ENCODE measurements around the gene SPEN. TPM values are rescaled to one million over a fixed set of nuclear protein-coding genes. Genes with fewer than 3 reads are reported as not detected.

The SPEN gene
- total RNA-seq, 1 donor from 2014 or later, result 94.1 TPM

- Mint-ChIP-seq H3K9me3 (no peaks in the 10 kb centered on the region), H3K4me3 (peak overlapping the region; percentile 67), H3K4me1 (peaks cover 83% of the 10 kb centered on the region), H3K36me3 (ENCODE audit: low read depth) (peaks cover 70% of the 10 kb centered on the region), H3K27ac (peak overlapping the region; percentile 94), H3K27me3 (no peaks in the 10 kb centered on the region)
- DNase-seq, result no peak
- intact Hi-C loops (cut with micrococcal nuclease), result loop anchor here (1.0 to 5.0 kb wide), 3 partner anchors 8 to 104 kb away; partner anchors contain the start of gene SPEN
Measured at GRCh38 chr1:15951341-15952153, 104.0 kb downstream of the SPEN start.

GRCh38 chr1:15952317-15953258 is 105.1 kb downstream of the SPEN start:
- intact Hi-C loops (cut with micrococcal nuclease), result loop anchor here (1.0 to 5.0 kb wide), 2 partner anchors 14 to 105 kb away; partner anchors contain the start of gene SPEN
- peaks cover 74% of the 10 kb centered on the region for H3K36me3 Mint-ChIP-seq (ENCODE audit: low read depth)
- DNase-seq, result peak; percentile 77
- no peaks in the 10 kb centered on the region for H3K9me3 Mint-ChIP-seq
- peak overlapping the region; percentile 67 for H3K4me3 Mint-ChIP-seq
- no peaks in the 10 kb centered on the region for H3K27me3 Mint-ChIP-seq
- H3K27ac Mint-ChIP-seq, result peak overlapping the region; percentile 94
- H3K4me1 Mint-ChIP-seq, result peaks cover 87% of the 10 kb centered on the region

GRCh38 chr1:15953294-15953771 is 105.8 kb downstream of the SPEN start:
- Mint-ChIP-seq H3K9me3 (no peaks in the 10 kb centered on the region), H3K36me3 (ENCODE audit: low read depth) (peaks cover 72% of the 10 kb centered on the region), H3K27me3 (no peaks in the 10 kb centered on the region), H3K4me3 (peak overlapping the region; percentile 26), H3K27ac (peak overlapping the region; percentile 82), H3K4me1 (peaks cover 87% of the 10 kb centered on the region)
- no peak for DNase-seq
- intact Hi-C loops (cut with micrococcal nuclease), result loop anchor here (5.0 kb wide), 1 partner anchor 106 kb away; the partner anchor contains the start of gene SPEN

GRCh38 chr1:15953791-15954241 is 106.3 kb downstream of the SPEN start:
- no peaks in the 10 kb centered on the region for H3K27me3 Mint-ChIP-seq
- intact Hi-C loops (cut with micrococcal nuclease), result loop anchor here (5.0 kb wide), 1 partner anchor 107 kb away; the partner anchor contains the start of gene SPEN
- H3K36me3 Mint-ChIP-seq (ENCODE audit: low read depth), result peaks cover 67% of the 10 kb centered on the region
- DNase-seq, result no peak
- peak overlapping the region; percentile 82 for H3K27ac Mint-ChIP-seq
- peaks cover 86% of the 10 kb centered on the region for H3K4me1 Mint-ChIP-seq
- H3K4me3 Mint-ChIP-seq, result peak overlapping the region; percentile 26
- no peaks in the 10 kb centered on the region for H3K9me3 Mint-ChIP-seq

DNA sequence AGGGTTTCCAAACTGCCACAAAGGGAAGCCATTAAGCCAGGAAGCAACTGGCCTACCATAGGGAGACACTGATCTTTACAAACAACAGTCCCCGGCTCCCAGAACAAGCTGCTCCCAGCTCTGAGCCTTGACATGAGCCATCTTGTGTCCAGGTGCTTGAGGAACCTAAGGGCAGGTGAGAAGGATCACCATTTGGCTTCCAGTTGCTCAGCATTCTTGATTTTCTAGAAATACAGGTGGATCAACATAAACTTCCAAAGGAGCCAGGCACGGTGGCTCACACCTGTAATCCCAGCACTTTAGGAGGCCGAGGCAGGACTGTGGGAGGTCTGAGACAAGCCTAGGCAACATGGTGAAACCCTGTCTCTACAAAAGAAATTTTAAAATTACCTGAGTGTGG is 106.8 kb downstream of the SPEN start:
- Mint-ChIP-seq H3K27ac (peak overlapping the region; percentile 82), H3K36me3 (ENCODE audit: low read depth) (peaks cover 62% of the 10 kb centered on the region), H3K9me3 (no peaks in the 10 kb centered on the region), H3K4me3 (no peak overlapping the region), H3K27me3 (no peaks in the 10 kb centered on the region), H3K4me1 (peaks cover 85% of the 10 kb centered on the region)
- intact Hi-C loops (cut with micrococcal nuclease), result loop anchor here (5.0 kb wide), 1 partner anchor 107 kb away; the partner anchor contains the start of gene SPEN
- DNase-seq, result no peak

GRCh38 chr1:15955552-15955951 is 108.0 kb downstream of the SPEN start:
- Mint-ChIP-seq H3K27ac (peak overlapping the region; percentile 51), H3K36me3 (ENCODE audit: low read depth) (peaks cover 61% of the 10 kb centered on the region), H3K27me3 (no peaks in the 10 kb centered on the region), H3K4me1 (peaks cover 84% of the 10 kb centered on the region), H3K4me3 (no peak overlapping the region), H3K9me3 (no peaks in the 10 kb centered on the region)
- no peak for DNase-seq
- intact Hi-C loops (cut with micrococcal nuclease), result no loop called here

- peaks cover 57% of the 10 kb centered on the region for H3K36me3 Mint-ChIP-seq (ENCODE audit: low read depth)
- no peaks in the 10 kb centered on the region for H3K27me3 Mint-ChIP-seq
- peak overlapping the region; percentile 51 for H3K27ac Mint-ChIP-seq
- intact Hi-C loops (cut with micrococcal nuclease), result no loop called here
- no peak for DNase-seq
- H3K4me1 Mint-ChIP-seq, result peaks cover 79% of the 10 kb centered on the region
- no peak overlapping the region for H3K4me3 Mint-ChIP-seq
- H3K9me3 Mint-ChIP-seq, result no peaks in the 10 kb centered on the region
Measured at GRCh38 chr1:15956150-15956549, 108.6 kb downstream of the SPEN start.

DNA sequence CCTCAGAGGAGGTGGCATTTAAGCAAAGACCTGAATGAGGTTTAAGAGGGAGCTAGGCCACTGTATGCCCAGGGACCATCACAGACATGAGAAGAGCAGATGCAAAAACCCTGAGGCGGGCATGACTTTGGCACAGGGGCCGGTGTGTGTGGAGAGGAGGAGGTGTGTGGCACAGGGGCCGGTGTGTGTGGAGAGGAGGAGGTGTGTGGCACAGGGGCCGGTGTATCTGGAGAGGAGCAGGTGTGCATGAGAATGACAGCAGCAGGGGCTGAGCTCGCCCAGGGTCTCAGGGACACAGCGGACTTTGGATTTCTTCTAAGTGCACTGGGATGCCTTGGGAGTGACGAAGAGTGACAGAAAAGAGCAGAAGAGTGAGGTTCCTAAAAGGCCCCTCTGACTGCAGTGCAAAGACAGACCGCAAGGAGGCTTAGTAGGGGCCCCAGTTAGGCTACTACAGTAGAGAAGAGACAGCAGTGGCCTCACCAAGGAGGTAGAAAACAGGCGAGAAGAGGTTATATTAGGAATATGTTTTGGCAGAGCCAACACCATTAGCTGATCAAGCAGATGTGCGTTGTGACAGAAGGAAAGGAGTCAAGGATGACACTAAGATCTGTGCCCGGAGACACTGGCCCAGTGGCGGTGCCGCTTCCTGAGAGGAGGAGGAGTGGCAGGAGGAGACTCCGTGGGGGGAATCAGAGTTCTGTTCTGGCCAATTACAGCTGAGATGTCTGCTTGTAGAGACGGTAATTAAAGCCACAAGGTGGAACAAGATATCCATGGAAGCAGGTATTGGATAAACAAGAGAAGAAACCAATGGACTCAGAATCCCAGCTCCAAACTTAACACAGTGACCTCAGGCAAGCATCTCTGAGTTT is 110.0 kb downstream of the SPEN start:
- peaks cover 74% of the 10 kb centered on the region for H3K4me1 Mint-ChIP-seq
- H3K27ac Mint-ChIP-seq, result peak overlapping the region; percentile 92
- H3K27me3 Mint-ChIP-seq, result no peaks in the 10 kb centered on the region
- DNase-seq, result no peak
- peak overlapping the region; percentile 23 for H3K4me3 Mint-ChIP-seq
- intact Hi-C loops (cut with micrococcal nuclease), result no loop called here
- H3K36me3 Mint-ChIP-seq (ENCODE audit: low read depth), result peaks cover 57% of the 10 kb centered on the region
- H3K9me3 Mint-ChIP-seq, result no peaks in the 10 kb centered on the region

DNA sequence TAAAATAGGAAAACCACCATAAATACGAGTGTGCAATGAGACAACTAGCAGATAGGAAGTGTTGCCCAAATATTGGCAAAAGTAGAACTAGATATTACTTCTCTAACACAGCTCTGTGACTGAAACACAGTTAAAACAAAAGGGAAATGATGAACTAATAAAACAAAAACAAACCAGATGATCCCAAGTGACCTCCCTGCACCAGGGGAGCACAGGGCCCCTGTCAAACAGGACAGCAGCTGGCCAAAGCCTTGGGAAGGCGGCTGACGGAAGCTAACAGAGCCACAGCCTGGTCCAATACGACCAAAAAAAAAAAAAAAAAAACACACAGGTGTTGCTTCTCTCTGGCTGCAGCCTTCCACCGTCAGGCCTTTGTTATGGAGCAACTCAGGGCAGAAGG is 110.6 kb downstream of the SPEN start:
- Mint-ChIP-seq H3K27ac (peak overlapping the region; percentile 92), H3K27me3 (no peaks in the 10 kb centered on the region), H3K4me3 (no peak overlapping the region), H3K9me3 (no peaks in the 10 kb centered on the region), H3K36me3 (ENCODE audit: low read depth) (peaks cover 56% of the 10 kb centered on the region), H3K4me1 (peaks cover 74% of the 10 kb centered on the region)
- no peak for DNase-seq
- intact Hi-C loops (cut with micrococcal nuclease), result no loop called here

DNA sequence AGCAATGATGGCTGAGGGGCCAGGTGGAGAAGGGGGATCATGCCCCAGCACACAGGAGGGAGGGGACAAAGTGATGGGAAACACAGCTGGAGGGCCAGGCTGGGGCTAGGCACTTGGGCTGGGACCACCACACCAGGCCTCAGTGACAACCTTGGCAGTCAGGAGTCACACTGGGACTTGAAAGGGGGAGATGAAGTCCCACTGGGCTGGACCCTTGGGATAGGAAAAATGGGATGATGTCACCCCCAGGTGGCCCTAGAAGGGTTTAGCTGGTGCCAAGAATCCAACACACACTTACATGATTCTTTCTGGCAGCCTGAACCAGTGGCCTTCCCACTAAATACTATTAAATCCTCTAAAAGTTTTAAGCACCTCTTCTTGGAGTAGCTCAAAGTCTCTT is 111.3 kb downstream of the SPEN start:
- Mint-ChIP-seq H3K27ac (peak overlapping the region; percentile 92), H3K9me3 (no peaks in the 10 kb centered on the region), H3K4me1 (peaks cover 74% of the 10 kb centered on the region), H3K36me3 (ENCODE audit: low read depth) (peaks cover 54% of the 10 kb centered on the region), H3K4me3 (peak overlapping the region; percentile 54), H3K27me3 (no peaks in the 10 kb centered on the region)
- DNase-seq, result no peak
- intact Hi-C loops (cut with micrococcal nuclease), result loop anchor here (1.0 kb wide), 1 partner anchor 7 kb away; no protein-coding TSS in a partner anchor

DNA sequence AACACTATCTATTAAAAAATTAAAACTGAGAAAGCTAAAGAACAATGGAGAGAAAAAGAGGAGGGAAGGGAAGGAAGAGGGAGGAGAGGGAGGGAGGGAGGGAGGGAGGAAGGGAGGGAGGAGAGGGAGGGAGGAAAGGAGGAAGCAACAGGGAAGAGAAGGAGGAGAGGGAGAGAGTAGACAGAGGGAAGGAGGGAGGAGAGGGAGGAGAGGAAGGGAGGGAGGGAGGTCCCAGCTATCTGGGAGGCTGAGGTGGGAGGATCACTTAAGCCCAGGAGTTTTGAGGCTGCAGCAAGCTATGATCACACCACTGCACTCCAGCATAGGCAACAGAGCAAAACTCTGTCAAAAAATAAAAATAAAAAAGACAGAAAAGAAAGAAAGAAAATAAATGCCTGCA is 111.9 kb downstream of the SPEN start:
- Mint-ChIP-seq H3K4me1 (peaks cover 72% of the 10 kb centered on the region), H3K36me3 (ENCODE audit: low read depth) (peaks cover 51% of the 10 kb centered on the region), H3K4me3 (peak overlapping the region; percentile 54), H3K27me3 (no peaks in the 10 kb centered on the region), H3K9me3 (no peaks in the 10 kb centered on the region), H3K27ac (peak overlapping the region; percentile 92)
- DNase-seq, result no peak
- intact Hi-C loops (cut with micrococcal nuclease), result loop anchor here (1.0 kb wide), 1 partner anchor 8 kb away; no protein-coding TSS in a partner anchor

- Mint-ChIP-seq H3K36me3 (ENCODE audit: low read depth) (peaks cover 50% of the 10 kb centered on the region), H3K9me3 (no peaks in the 10 kb centered on the region), H3K4me3 (peak overlapping the region; percentile 54), H3K4me1 (peaks cover 72% of the 10 kb centered on the region), H3K27me3 (no peaks in the 10 kb centered on the region), H3K27ac (peak overlapping the region; percentile 92)
- intact Hi-C loops (cut with micrococcal nuclease), result loop anchor here (1.0 kb wide), 1 partner anchor 9 kb away; no protein-coding TSS in a partner anchor
- DNase-seq, result no peak
Measured at GRCh38 chr1:15959827-15960446, 112.4 kb downstream of the SPEN start.

Measured in activated CD4-positive, alpha-beta T cell treated with anti-CD3 and anti-CD28 coated beads, Interleukin-2, amount 10 ng/mL, durations not matched to agents 24 days and 14 days (primary cell).